PFSK-1 (cell line): ENCODE results near the gene NAA40.

Experiments
- FOXP2 ChIP-seq: optimal IDR thresholded peaks from 2 replicates; pipeline ENCODE3; 2011; ENCODE audit warnings: borderline replicate concordance, control low read depth, inconsistent platforms; ENCODE audit not compliant: insufficient read depth; ENCODE audit errors: extremely low read length, extremely low read depth
- POLR2AphosphoS5 ChIP-seq: IDR thresholded peaks from 2 replicates; pipeline ENCODE4 v1.6.1; 2012; ENCODE audit warnings: low read depth, mild to moderate bottlenecking, control low read depth, low read length, moderate library complexity
- REST ChIP-seq, 2 experiments: IDR thresholded peaks; 2 replicates each; pipeline versions ENCODE4 v1.6.1 to v1.8.0; 2011 to 2012; ENCODE audit warnings: low read depth in 2 of 2, low read length in 2 of 2, control low read depth in 1 of 2, inconsistent platforms in 1 of 2, mild to moderate bottlenecking in 1 of 2, moderate library complexity in 1 of 2; ENCODE audit not compliant: insufficient read depth in 1 of 2
- SIN3A ChIP-seq: IDR thresholded peaks from 2 replicates; pipeline ENCODE4 v1.6.1; 2012; ENCODE audit warnings: mild to moderate bottlenecking, low read length, moderate library complexity, borderline replicate concordance; ENCODE audit not compliant: insufficient read depth
- TAF1 ChIP-seq: IDR thresholded peaks from 2 replicates; pipeline ENCODE4 v1.6.1; 2012; ENCODE audit warnings: low read length, control low read depth, borderline replicate concordance; ENCODE audit not compliant: insufficient read depth

DNA sequence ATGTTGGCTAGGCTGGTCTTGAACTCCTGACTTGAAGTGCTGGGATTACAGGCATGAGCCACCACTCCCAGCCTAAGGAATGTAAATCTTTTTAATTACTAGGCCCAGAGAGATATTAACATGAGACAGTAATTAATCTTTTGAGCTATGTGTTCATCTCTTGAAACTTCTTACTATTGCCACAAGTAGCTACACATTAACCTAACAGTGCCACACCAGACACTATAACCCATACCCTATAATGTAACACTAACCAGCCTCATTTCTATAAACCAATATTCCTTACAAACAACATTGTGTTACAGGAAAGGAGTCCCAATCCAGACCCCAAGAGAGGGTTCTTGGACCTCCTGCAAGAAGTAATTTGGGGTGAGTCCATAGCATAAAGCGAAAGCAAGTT is 27.6 kb downstream of the NAA40 start:
- TF ChIP-seq POLR2AphosphoS5 (no peak), SIN3A (no peak), REST (IDR thresholded peaks at IDR 0.05; ENCODE audit: insufficient read depth in 1 of 2, low read depth in 2 of 2, low read length in 2 of 2) (no peak), TAF1 (no peak), FOXP2 (no peak)
